ENCODE results near the gene PARD3.

Gene PARD3

DNA sequence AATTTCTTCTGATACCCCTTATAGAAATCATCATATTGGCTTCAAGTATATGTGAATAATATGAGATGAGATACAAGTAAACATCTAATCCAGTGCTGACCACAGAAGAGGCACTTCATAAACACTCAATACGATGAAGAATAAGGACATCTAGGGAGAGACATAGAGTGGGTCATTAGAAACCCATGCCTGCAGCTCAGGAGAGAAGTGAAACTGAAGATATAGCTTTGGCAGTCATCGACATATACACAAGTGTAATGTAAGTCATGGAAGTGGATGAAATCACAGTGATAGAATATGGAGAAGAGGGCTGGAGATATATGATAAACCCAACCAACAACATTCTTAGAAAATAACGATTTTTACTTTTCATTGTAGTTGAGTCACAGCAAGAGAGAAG, 665.0 kb downstream of the PARD3 start:
- H3K36me3 Mint-ChIP-seq (ENCODE audit: insufficient read depth): no peaks in the 10 kb centered on the region
- no peak for DNase-seq
- no peaks in the 10 kb centered on the region for H3K9me3 Mint-ChIP-seq
- H3K4me3 Mint-ChIP-seq: no peak overlapping the region
- no peaks in the 10 kb centered on the region for H3K4me1 Mint-ChIP-seq (ENCODE audit: low read depth in 2 of 2)
- no peaks in the 10 kb centered on the region for H3K27me3 Mint-ChIP-seq
- ATAC-seq (replicated peaks): no peak
- H3K27ac Mint-ChIP-seq: no peak overlapping the region

DNA sequence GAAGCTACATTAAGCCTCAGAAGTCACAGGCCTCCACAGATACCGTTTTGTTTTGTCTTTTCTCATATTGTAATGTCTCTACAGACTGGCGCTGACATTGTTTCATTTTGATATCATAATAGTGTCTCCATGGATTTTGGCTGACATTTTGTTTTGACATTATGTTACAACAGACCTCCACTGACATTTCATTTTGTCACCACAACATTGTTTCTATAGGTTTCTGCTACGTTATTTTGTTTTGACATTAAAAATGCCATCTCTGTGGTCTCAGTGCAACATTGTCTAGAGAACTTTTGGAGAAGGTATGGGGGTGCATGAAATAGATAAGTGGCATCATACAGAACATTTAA, 666.8 kb downstream of the PARD3 start:
- H3K4me1 Mint-ChIP-seq (ENCODE audit: low read depth in 2 of 2): no peaks in the 10 kb centered on the region
- no peaks in the 10 kb centered on the region for H3K27me3 Mint-ChIP-seq
- H3K27ac Mint-ChIP-seq: no peak overlapping the region
- H3K36me3 Mint-ChIP-seq (ENCODE audit: insufficient read depth): no peaks in the 10 kb centered on the region
- H3K9me3 Mint-ChIP-seq: no peaks in the 10 kb centered on the region
- DNase-seq (no peak), ATAC-seq (replicated peaks) (no peak)
- H3K4me3 Mint-ChIP-seq: no peak overlapping the region

GRCh38 chr10:34147641-34148304, 667.3 kb downstream of the PARD3 start:
- Mint-ChIP-seq H3K9me3 (no peaks in the 10 kb centered on the region), H3K36me3 (ENCODE audit: insufficient read depth) (no peaks in the 10 kb centered on the region), H3K27ac (no peak overlapping the region)

DNA sequence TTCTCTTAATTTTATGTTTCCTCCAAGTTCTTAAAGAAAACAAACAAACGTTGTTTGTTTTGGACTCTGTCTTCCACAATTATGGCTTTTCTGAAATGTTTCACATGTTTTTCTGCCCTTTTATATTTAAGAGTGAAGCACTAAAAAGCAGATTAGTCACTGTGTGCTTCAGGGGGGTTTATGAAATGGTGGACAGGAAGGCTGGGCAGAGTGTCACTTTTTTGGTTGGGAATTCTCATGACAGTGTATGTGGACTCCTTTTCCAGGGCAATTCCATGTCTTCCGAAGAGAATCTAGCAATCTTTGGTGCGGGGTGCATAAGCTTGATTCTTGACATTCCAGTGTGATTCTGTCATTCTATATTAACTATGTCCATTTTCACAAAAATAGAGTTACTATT, 669.4 kb downstream of the PARD3 start:
- Mint-ChIP-seq H3K4me3 (no peak overlapping the region), H3K4me1 (ENCODE audit: low read depth in 2 of 2) (no peaks in the 10 kb centered on the region), H3K36me3 (ENCODE audit: insufficient read depth) (no peaks in the 10 kb centered on the region), H3K9me3 (no peaks in the 10 kb centered on the region), H3K27ac (no peak overlapping the region), H3K27me3 (no peaks in the 10 kb centered on the region)
- DNase-seq: no peak
- no peak for ATAC-seq (replicated peaks)

More at GRCh38 chr10:34147641-34148304, 667.3 kb downstream of the PARD3 start:
- Mint-ChIP-seq H3K27me3 (no peaks in the 10 kb centered on the region), H3K4me1 (ENCODE audit: low read depth in 2 of 2) (no peaks in the 10 kb centered on the region), H3K4me3 (no peak overlapping the region)
- ATAC-seq (replicated peaks) (no peak), DNase-seq (no peak)

DNA sequence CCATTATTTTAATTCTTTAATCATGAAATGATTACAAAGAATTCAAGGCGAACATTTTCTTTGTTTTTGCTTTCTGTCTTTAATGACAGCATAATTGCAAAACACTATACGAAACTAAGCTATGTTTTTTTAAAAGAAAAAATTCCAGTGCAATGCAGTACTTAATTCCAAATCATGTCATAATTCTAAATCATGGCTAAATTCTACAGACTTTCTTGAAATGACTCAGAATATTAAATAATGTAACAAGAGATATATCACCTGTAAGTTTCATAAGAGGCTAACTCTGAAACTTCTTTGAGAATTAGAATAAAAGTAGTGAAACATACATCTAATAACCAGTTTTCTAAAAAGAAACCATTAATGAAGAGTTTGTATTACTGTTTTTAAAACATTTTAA, 671.6 kb downstream of the PARD3 start:
- DNase-seq: no peak
- Mint-ChIP-seq H3K4me1 (ENCODE audit: low read depth in 2 of 2) (no peaks in the 10 kb centered on the region), H3K9me3 (no peaks in the 10 kb centered on the region), H3K27ac (no peak overlapping the region), H3K36me3 (ENCODE audit: insufficient read depth) (no peaks in the 10 kb centered on the region), H3K27me3 (no peaks in the 10 kb centered on the region), H3K4me3 (no peak overlapping the region)
- no peak for ATAC-seq (replicated peaks)

GRCh38 chr10:34141032-34141680, 673.9 kb downstream of the PARD3 start:
- no peaks in the 10 kb centered on the region for H3K36me3 Mint-ChIP-seq (ENCODE audit: insufficient read depth)

GRCh38 chr10:34139559-34139958, 675.5 kb downstream of the PARD3 start:
- Mint-ChIP-seq H3K27ac (no peak overlapping the region), H3K4me3 (no peak overlapping the region), H3K27me3 (no peaks in the 10 kb centered on the region), H3K9me3 (no peaks in the 10 kb centered on the region), H3K36me3 (ENCODE audit: insufficient read depth) (no peaks in the 10 kb centered on the region), H3K4me1 (ENCODE audit: low read depth in 2 of 2) (no peaks in the 10 kb centered on the region)
- DNase-seq (no peak), ATAC-seq (replicated peaks) (no peak)

More at GRCh38 chr10:34141032-34141680, 673.9 kb downstream of the PARD3 start:
- no peak for ATAC-seq (replicated peaks)
- H3K27ac Mint-ChIP-seq: no peak overlapping the region
- no peaks in the 10 kb centered on the region for H3K4me1 Mint-ChIP-seq (ENCODE audit: low read depth in 2 of 2)
- H3K9me3 Mint-ChIP-seq: no peaks in the 10 kb centered on the region
- no peaks in the 10 kb centered on the region for H3K27me3 Mint-ChIP-seq
- H3K4me3 Mint-ChIP-seq: no peak overlapping the region
- DNase-seq: no peak

DNA sequence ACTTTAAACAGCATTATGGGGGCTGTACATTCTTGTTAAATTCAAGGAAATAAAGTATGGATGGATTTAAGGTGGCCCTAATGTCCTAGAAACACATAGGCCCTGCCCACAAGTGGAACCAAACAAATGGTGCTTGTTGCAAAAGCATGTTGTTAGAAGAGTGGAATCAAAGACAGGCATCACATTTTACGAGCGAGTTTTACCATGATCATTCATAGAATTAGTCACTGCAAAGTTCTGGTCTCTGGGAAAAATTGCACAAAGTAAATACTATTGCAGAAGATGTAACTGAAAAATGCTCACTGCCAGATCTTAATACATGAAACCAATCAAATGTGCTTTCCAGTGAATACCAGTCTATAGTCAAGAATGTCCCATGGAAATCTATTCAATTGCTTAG, 677.1 kb downstream of the PARD3 start:
- no peaks in the 10 kb centered on the region for H3K4me1 Mint-ChIP-seq (ENCODE audit: low read depth in 2 of 2)
- H3K9me3 Mint-ChIP-seq: no peaks in the 10 kb centered on the region
- DNase-seq (no peak), ATAC-seq (replicated peaks) (no peak)
- H3K4me3 Mint-ChIP-seq: no peak overlapping the region
- no peaks in the 10 kb centered on the region for H3K36me3 Mint-ChIP-seq (ENCODE audit: insufficient read depth)
- H3K27me3 Mint-ChIP-seq: peaks cover 0 to 5% of the 10 kb centered on the region in 2 donors
- no peak overlapping the region for H3K27ac Mint-ChIP-seq

GRCh38 chr10:34137201-34137600, 677.9 kb downstream of the PARD3 start:
- H3K27ac Mint-ChIP-seq: no peak overlapping the region
- DNase-seq: no peak
- H3K27me3 Mint-ChIP-seq: peaks cover 0 to 8% of the 10 kb centered on the region in 2 donors
- H3K9me3 Mint-ChIP-seq: no peaks in the 10 kb centered on the region
- no peak for ATAC-seq (replicated peaks)
- no peaks in the 10 kb centered on the region for H3K4me1 Mint-ChIP-seq (ENCODE audit: low read depth in 2 of 2)
- no peaks in the 10 kb centered on the region for H3K36me3 Mint-ChIP-seq (ENCODE audit: insufficient read depth)
- H3K4me3 Mint-ChIP-seq: no peak overlapping the region

GRCh38 chr10:34135515-34135914, 679.6 kb downstream of the PARD3 start:
- DNase-seq (no peak), ATAC-seq (replicated peaks) (no peak)
- peaks cover 0 to 8% of the 10 kb centered on the region in 2 donors for H3K27me3 Mint-ChIP-seq

GRCh38 chr10:34134602-34135001, 680.5 kb downstream of the PARD3 start:
- H3K9me3 Mint-ChIP-seq: peaks cover 2 to 8% of the 10 kb centered on the region in 2 donors
- no peak for DNase-seq
- no peaks in the 10 kb centered on the region for H3K4me1 Mint-ChIP-seq (ENCODE audit: low read depth in 2 of 2)
- H3K27me3 Mint-ChIP-seq: peaks cover 0 to 8% of the 10 kb centered on the region in 2 donors
- no peak overlapping the region for H3K27ac Mint-ChIP-seq
- H3K4me3 Mint-ChIP-seq: no peak overlapping the region
- no peak for ATAC-seq (replicated peaks)
- H3K36me3 Mint-ChIP-seq (ENCODE audit: insufficient read depth): no peaks in the 10 kb centered on the region

More at GRCh38 chr10:34135515-34135914, 679.6 kb downstream of the PARD3 start:
- no peaks in the 10 kb centered on the region for H3K4me1 Mint-ChIP-seq (ENCODE audit: low read depth in 2 of 2)
- H3K4me3 Mint-ChIP-seq: no peak overlapping the region
- no peak overlapping the region for H3K27ac Mint-ChIP-seq
- no peaks in the 10 kb centered on the region for H3K9me3 Mint-ChIP-seq
- no peaks in the 10 kb centered on the region for H3K36me3 Mint-ChIP-seq (ENCODE audit: insufficient read depth)

DNA sequence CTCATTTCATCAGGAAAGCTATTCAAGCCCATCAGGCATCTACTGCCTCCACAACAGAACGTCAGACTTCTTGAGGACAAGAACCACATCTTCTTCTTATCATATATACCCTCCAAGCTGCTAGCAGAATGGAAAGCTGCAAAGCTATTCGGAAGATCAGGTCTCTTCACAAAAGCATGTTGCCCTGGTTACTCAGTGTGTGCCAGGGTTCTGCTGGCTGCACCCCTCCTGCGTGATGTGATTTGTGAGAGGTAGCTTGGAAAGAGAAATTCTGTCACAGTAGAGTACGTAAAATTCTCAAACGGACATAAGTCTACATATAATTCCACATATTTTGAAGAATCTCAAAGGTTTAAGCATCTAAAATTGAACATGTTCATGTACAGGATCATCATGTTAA, 681.7 kb downstream of the PARD3 start:
- DNase-seq (no peak), ATAC-seq (replicated peaks) (no peak)
- Mint-ChIP-seq H3K27ac (no peak overlapping the region), H3K4me3 (no peak overlapping the region), H3K36me3 (ENCODE audit: insufficient read depth) (no peaks in the 10 kb centered on the region), H3K4me1 (ENCODE audit: low read depth in 2 of 2) (no peaks in the 10 kb centered on the region), H3K9me3 (peaks cover 2 to 9% of the 10 kb centered on the region in 2 donors), H3K27me3 (peaks cover 0 to 8% of the 10 kb centered on the region in 2 donors)

- DNase-seq (no peak), ATAC-seq (replicated peaks) (no peak)
- no peaks in the 10 kb centered on the region for H3K36me3 Mint-ChIP-seq (ENCODE audit: insufficient read depth)
- peaks cover 2 to 9% of the 10 kb centered on the region in 2 donors for H3K9me3 Mint-ChIP-seq
- H3K4me1 Mint-ChIP-seq (ENCODE audit: low read depth in 2 of 2): no peaks in the 10 kb centered on the region
- peaks cover 0 to 8% of the 10 kb centered on the region in 2 donors for H3K27me3 Mint-ChIP-seq
- H3K4me3 Mint-ChIP-seq: no peak overlapping the region
- H3K27ac Mint-ChIP-seq: no peak overlapping the region
These were observed 683.9 kb downstream of the PARD3 start for GRCh38 chr10:34131152-34131551.

GRCh38 chr10:34127676-34128075, 687.4 kb downstream of the PARD3 start:
- DNase-seq: no peak
- H3K27me3 Mint-ChIP-seq: peaks cover 0 to under 1% of the 10 kb centered on the region in 2 donors
- H3K36me3 Mint-ChIP-seq (ENCODE audit: insufficient read depth): no peaks in the 10 kb centered on the region
- no peak for ATAC-seq (replicated peaks)
- no peaks in the 10 kb centered on the region for H3K4me1 Mint-ChIP-seq (ENCODE audit: low read depth in 2 of 2)
- H3K4me3 Mint-ChIP-seq: no peak overlapping the region
- H3K9me3 Mint-ChIP-seq: peaks cover 2 to 9% of the 10 kb centered on the region in 2 donors
- no peak overlapping the region for H3K27ac Mint-ChIP-seq

All from effector memory CD8-positive, alpha-beta T cell (primary cell).